ENCODE data around the gene SLC22A14.

- TF ChIP-seq CTCF (conservative IDR thresholded peaks at IDR 0.05; ENCODE audit: low read depth, low read length) (no peak), EZH2 (IDR thresholded peaks at IDR 0.05; ENCODE audit: borderline replicate concordance, low read depth, low read length, poor library complexity, severe bottlenecking) (no peak)
These were observed 28.4 kb upstream of the SLC22A14 start for GRCh38 chr3:38253704-38254103.

All from A673 (cell line).